GM21423 (cell line): ENCODE data around the gene SOD1.
"Not testable (repeated sequence)": the region's sequence is repeated elsewhere in the genome, so short reads cannot be mapped to it uniquely, and the experiment has no call there.

Experiments
- ATAC-seq: cut with Tn5 transposase; IDR thresholded peaks from one replicate; pipeline ENCODE4 v1.9.1; 2021; ENCODE audit warnings: mild to moderate bottlenecking, moderate library complexity; ENCODE audit not compliant: unreplicated experiment

The SOD1 gene

DNA sequence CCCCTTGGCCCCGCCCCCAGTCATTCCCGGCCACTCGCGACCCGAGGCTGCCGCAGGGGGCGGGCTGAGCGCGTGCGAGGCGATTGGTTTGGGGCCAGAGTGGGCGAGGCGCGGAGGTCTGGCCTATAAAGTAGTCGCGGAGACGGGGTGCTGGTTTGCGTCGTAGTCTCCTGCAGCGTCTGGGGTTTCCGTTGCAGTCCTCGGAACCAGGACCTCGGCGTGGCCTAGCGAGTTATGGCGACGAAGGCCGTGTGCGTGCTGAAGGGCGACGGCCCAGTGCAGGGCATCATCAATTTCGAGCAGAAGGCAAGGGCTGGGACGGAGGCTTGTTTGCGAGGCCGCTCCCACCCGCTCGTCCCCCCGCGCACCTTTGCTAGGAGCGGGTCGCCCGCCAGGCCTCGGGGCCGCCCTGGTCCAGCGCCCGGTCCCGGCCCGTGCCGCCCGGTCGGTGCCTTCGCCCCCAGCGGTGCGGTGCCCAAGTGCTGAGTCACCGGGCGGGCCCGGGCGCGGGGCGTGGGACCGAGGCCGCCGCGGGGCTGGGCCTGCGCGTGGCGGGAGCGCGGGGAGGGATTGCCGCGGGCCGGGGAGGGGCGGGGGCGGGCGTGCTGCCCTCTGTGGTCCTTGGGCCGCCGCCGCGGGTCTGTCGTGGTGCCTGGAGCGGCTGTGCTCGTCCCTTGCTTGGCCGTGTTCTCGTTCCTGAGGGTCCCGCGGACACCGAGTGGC lies at the start of gene SOD1:
Gene SOD1 (plus strand): TSS at position 158 of the 723 bp plus-strand sequence. CDS start 77 bp downstream, at position 235.
- ATAC-seq, result peak; percentile 91

GRCh38 chr21:31611445-31611844 lies 48.0 kb upstream of the SOD1 start:
- no peak for ATAC-seq

GRCh38 chr21:31612894-31613785 lies 46.4 kb upstream of the SOD1 start:
- ATAC-seq, result no peak

DNA sequence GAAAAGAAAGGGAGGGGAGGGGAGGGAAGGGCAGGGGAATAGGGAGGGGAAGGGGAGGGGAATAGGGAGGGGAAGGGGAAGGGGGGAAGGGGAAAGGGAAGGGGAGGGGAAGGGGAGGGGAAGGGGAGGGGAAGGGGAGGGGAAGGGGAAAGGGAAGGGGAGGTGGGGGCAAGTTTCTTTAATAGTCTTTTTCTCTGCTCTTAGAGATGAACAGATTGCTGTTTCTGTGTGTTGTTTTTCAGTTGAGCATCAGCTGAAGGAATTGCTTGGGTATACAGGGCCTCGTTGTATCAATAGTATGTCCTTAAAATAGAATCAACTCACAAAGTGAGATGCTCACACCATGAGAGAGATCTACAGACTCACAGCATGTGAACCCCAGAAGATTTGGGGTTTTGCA lies 44.8 kb upstream of the SOD1 start:
- no peak for ATAC-seq

DNA sequence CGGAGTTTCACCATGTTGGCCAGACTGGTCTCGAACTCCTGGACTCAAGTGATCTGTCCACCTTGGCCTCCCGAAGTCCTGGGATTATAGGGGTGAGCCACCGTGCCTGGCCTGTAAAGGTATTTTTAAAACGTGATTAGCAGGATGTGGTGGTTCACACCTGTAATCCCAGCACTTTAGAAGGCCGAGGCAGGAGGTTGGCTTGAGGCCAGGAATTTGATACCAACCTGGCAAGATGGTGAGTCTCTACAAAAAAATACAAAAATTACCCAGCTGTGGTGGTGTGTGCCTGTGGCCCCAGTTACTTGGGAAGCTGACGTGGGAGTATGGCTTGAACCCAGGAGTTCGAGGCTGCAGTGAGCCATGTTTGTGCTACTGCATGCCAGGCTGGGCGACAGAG lies 43.3 kb upstream of the SOD1 start:
- no peak for ATAC-seq

GRCh38 chr21:31618696-31619430 lies 40.6 kb upstream of the SOD1 start:
- no peak for ATAC-seq

GRCh38 chr21:31622397-31622796 lies 37.1 kb upstream of the SOD1 start:
- no peak for ATAC-seq

DNA sequence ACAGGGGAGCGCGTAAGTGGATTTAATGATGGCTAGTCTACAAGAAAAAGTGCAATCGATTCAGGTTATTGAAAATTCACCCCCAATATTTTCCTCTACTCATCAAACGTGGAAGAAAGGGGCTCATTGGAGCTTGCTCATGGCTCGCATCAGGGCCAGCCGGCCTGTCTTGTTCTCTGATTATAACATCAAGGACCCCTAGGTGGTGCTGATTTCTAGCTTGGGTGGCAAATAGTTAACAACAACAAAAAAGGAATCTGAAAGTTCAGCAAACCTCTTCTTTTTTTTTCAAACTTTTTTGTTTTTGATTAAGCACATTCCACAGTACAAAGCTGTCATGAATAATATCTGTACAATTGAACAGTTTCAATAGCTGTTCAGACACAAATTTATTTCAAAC lies 35.8 kb upstream of the SOD1 start:
- ATAC-seq, result no peak

GRCh38 chr21:31624181-31624580 lies 35.3 kb upstream of the SOD1 start:
- ATAC-seq, result no peak

DNA sequence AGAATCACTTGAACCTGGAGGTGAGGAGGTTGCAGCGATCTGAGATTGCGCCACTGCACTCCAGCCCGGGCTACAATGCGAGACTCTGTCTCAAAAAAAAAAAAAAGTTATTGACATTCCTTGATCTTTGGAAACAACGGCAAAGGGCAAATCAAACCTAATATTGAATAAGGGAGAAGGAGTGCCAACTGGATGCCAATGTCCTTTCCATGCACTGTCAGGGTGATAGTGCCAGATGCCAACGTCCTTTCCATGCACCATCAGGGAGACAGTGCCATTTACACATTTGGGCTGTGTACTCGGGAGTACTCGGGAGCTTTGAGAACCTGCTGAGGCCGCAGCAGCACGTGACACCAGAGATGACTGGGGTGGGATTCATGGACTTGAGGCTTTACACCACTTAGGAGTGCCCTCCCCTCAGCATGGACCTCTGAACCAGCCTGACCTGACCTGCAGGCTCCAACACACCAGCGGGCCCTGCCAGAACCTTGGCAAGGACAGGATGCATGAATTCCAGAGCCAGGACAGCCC lies 34.5 kb upstream of the SOD1 start:
- no peak for ATAC-seq

DNA sequence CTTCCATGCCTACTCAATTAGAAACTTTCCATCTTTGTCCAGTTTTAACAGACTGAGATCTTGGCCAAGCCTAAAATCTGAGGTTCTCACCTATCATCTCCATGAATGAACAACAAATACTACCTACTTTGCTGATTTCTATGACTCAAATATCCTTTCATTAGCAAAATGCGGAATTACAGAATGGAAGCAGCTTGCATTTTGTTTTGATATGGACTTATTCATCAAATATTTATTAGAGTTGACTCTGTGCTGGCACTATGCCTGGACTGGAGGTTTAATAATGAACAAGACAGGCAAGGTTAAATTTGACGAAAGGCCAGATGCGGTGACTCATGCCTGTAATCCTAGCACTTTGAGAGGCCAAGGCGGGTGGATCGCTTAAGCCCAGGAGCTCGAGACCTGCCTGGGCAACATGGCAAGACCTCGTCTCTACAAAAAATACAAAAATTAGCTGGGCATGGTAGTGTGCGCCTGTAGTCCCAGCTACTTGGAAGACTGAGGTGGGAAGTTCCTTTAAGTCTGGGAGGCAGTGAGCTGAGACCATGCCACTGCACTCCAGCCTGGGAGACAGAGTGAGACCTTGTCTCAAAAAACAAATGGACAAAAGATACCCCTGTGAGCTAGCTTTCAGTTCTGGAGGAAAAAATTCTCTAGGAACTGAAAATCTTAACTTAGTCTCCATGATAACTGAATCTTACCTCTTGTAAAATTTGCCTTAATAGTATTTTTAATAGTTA lies 29.4 kb upstream of the SOD1 start:
- no peak for ATAC-seq

DNA sequence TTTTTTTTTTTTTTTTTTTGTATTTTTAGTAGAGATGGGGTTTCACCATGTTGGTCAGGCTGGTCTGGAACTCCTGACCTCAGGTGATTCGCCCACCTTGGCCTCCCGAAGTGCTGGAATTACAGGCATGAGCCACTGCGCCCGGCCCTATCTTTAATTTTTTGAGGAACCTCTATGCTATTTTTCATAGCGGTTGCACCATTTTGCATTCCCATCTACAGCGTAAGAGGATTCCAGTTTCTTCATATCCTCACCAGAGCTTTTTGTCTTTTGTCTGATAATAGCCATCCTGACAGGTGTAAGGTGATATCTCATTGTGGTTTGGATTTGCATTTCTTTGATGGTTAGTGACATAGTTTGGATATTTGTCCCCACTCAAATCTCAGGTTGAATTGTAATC lies 27.6 kb upstream of the SOD1 start:
- ATAC-seq, result not testable (repeated sequence)

- ATAC-seq, result no peak
Measured at GRCh38 chr21:31634993-31635392, 24.5 kb upstream of the SOD1 start.

GRCh38 chr21:31636874-31637273 lies 22.6 kb upstream of the SOD1 start:
- no peak for ATAC-seq

DNA sequence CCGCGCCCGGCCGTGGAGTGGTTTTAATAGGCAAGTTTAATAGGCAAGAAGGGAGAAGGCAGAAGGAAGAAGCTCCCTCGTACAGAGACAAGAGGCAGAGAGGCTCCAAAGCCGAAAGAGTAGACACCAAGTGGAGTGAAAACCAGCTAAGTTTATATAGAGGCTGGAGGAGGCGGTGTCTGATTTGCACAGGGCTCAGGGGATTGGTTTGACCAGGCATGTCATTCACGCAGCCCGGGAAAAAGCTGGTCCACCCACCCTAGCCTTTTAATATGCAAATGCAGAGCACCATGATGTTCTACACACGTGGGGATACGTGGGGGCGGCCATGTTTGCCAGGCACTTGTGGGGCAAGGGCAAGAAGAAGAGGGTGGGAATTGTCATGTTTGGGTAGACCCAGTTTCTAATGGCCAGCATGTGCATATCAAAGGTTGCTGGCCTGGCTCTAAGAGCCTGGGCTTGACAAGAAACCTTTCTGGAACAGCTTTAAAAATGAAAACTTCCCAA lies 18.0 kb upstream of the SOD1 start:
- no peak for ATAC-seq

GRCh38 chr21:31644643-31645042 lies 14.8 kb upstream of the SOD1 start:
- ATAC-seq, result no peak

DNA sequence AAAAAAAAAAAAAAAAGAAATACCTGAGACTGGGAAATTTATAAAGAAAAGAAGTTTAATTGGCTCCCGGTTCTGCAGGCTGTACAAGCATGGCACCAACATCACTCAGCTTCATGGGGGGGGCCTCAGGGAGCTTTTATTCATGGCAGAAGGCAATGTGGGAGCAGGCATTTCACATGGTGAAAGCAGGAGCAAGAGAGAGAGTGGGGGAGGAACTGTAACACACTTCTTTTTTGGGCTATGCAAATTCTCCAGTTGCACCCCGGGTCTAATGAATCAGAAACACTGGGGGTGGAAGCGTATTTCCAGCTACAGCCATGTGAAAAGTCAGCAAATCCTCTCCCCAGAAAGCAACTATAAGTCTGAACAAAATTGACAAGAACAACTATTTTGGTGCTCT lies 11.8 kb upstream of the SOD1 start:
- no peak for ATAC-seq

DNA sequence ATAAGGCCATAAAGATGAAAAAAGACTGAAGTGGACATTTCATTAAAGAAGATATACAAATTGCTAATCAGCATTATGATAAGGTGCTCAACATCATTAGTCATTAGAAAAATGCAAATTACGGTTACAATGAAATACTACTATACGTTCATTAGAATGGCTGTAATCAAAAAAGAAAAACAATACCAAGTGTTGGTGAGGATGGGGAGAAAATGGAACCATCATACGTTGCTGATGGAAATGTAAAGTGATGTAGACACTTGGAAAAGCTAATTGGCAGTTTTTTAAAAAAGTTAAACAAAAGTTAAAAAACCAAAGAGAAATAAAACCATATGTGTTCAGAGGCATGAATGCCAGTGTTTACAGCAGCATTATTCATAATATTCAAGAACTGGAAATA lies 8.6 kb upstream of the SOD1 start:
- ATAC-seq, result no peak

DNA sequence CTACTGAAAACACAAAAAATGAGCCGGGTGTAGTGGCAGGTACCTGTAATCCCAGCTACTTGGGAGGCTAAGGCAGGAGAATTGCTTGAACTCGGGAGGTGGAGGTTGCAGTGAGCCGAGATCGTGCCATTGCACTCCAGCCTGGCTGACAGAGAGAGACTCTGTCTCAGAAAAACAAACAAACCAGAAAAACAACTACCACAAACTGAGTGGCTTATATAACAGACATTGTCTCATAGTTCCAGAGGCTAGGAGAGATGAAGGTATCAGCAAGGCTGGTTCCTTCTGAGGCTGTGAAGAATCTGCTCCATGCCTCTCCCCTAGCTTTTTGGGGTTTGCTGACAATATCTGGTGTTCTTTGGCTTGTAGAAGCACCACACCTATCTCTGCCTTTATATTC lies 8.0 kb upstream of the SOD1 start:
- ATAC-seq, result not testable (repeated sequence)

DNA sequence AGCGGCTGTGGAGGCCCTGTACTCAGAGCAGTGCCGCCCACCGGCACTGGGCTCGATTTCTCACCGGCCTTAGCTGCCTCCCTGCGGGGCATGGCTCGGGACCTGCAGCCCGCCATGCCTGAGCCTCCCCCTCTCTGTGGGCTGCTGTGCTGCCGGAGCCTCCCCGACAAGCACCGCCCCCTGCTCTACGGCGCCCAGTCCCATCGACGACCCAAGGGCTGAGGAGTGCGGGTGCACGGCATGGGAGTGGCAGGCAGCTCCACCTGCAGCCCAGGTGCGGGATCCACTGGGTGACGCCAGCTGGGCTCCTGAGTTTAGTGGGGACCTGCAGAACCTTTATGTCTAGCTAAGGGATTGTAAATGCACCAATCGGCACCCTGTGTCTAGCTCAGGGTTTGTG lies 5.2 kb upstream of the SOD1 start:
- no peak for ATAC-seq
